ENCODE data around the gene TTBK2.

The TTBK2 gene

DNA sequence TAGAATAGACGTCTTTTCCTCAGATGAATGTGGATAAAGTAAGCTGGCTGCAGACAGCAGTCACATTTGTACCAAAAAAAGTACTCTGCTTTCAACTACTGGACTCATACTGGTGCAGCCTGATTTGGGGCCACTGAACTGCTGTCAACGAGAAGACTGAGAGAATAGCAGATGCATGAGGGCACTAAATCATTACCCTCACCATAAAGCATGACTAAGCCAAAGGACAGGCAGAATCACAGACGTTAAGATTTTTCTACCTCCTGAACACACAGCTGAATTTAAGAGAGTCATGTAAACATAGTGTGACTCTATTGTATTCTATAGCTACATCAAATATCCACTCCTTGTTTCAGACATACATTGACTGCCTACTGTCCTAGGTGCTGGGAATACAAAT, 115.8 kb downstream of the TTBK2 start:
- Histone ChIP-seq H3K27me3 (ENCODE audit: insufficient read depth, poor library complexity, severe bottlenecking) (no peaks in the 10 kb centered on the region), H3K27ac (replicated peaks) (no peak overlapping the region), H3K4me3 (replicated peaks; ENCODE audit: insufficient read depth, low read length) (no peak overlapping the region)
- TF ChIP-seq SPI1 (IDR thresholded peaks at IDR 0.05; ENCODE audit: borderline replicate concordance, low read depth) (no peak), REST (IDR thresholded peaks at IDR 0.05; ENCODE audit: insufficient replicate concordance, low read depth) (no peak), POLR2AphosphoS5 (IDR thresholded peaks at IDR 0.05; ENCODE audit: low read depth) (no peak), GABPA (IDR thresholded peaks at IDR 0.05; ENCODE audit: low read depth) (no peak)
- TF ChIP-seq, protein P1, sequence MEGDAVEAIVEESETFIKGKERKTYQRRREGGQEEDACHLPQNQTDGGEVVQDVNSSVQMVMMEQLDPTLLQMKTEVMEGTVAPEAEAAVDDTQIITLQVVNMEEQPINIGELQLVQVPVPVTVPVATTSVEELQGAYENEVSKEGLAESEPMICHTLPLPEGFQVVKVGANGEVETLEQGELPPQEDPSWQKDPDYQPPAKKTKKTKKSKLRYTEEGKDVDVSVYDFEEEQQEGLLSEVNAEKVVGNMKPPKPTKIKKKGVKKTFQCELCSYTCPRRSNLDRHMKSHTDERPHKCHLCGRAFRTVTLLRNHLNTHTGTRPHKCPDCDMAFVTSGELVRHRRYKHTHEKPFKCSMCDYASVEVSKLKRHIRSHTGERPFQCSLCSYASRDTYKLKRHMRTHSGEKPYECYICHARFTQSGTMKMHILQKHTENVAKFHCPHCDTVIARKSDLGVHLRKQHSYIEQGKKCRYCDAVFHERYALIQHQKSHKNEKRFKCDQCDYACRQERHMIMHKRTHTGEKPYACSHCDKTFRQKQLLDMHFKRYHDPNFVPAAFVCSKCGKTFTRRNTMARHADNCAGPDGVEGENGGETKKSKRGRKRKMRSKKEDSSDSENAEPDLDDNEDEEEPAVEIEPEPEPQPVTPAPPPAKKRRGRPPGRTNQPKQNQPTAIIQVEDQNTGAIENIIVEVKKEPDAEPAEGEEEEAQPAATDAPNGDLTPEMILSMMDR (IDR thresholded peaks at IDR 0.05; ENCODE audit: insufficient read depth, low read length): no peak
- DNase-seq (ENCODE audit: low read depth in 1 of 2, low spot score in 1 of 2): no peak

DNA sequence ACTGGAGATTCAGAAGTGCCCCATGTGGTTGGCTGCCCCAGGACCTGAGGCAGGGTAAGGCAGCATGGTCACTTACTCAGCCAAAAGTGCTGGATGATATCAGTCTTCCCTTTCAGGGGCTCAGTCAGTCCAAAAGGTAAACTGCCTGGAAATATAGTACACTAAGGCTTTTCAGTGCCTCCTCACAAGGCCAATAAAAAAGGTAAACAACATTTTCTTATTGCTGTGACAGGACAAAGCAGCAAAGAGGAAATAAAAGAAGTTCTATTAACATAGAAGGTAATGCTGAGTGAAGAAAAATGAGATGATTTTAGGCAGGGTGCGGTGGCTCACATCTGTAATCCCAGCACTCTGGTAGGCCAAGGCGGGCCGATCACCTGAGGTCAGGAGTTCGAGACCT, 117.1 kb downstream of the TTBK2 start:
- no peaks in the 10 kb centered on the region for H3K27me3 ChIP-seq (ENCODE audit: insufficient read depth, poor library complexity, severe bottlenecking)
- no peak overlapping the region for H3K4me3 ChIP-seq (replicated peaks; ENCODE audit: insufficient read depth, low read length)
- DNase-seq (ENCODE audit: low read depth in 1 of 2, low spot score in 1 of 2): no peak
- no peak overlapping the region for H3K27ac ChIP-seq (replicated peaks)
- no peak for TF ChIP-seq POLR2AphosphoS5 (IDR thresholded peaks at IDR 0.05; ENCODE audit: low read depth)
- TF ChIP-seq GABPA (IDR thresholded peaks at IDR 0.05; ENCODE audit: low read depth): no peak
- TF ChIP-seq, protein P1 (IDR thresholded peaks at IDR 0.05; ENCODE audit: insufficient read depth, low read length): no peak
- no peak for TF ChIP-seq SPI1 (IDR thresholded peaks at IDR 0.05; ENCODE audit: borderline replicate concordance, low read depth)
- no peak for TF ChIP-seq REST (IDR thresholded peaks at IDR 0.05; ENCODE audit: insufficient replicate concordance, low read depth)

DNA sequence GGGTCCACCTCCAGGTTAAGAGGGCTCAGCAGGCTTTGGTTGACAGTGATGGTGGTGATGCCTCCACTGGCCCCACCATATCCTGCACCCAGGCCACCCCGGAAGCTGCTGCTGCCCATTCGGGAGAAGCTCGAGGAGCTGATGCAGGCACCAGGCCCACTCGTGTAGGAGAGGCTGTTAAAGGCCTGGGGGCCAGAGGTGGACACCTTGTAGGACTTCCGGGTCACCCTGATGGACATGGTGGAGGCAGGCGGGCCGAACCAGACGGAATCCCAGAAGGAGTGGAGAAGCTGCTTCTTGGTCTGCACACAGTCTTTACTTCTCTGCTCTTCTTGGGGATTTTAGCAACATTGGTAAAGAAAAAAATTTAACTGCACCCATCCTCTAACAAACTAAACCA, 118.4 kb downstream of the TTBK2 start:
- TF ChIP-seq REST (IDR thresholded peaks at IDR 0.05; ENCODE audit: insufficient replicate concordance, low read depth): no peak
- no peak overlapping the region for H3K27ac ChIP-seq (replicated peaks)

More for the DNA sequence above, 118.4 kb downstream of the TTBK2 start:
- DNase-seq (ENCODE audit: low read depth in 1 of 2, low spot score in 1 of 2): no peak
- Histone ChIP-seq H3K4me3 (replicated peaks; ENCODE audit: insufficient read depth, low read length) (no peak overlapping the region), H3K27me3 (ENCODE audit: insufficient read depth, poor library complexity, severe bottlenecking) (no peaks in the 10 kb centered on the region)
